Activated B cell treated with CpG ODN at 0.5 μM for 24 hours (primary cell): ENCODE data around the gene EEIG1. TPM values are rescaled to one million over a fixed set of nuclear protein-coding genes. Genes with fewer than 3 reads are reported as not detected.

Experiments used
- ATAC-seq: fragments of 200-7000 bp; cut with Tn5 transposase; one replicate; pipeline ENCODE4 v1.10.0; 2021; ENCODE audit warnings: low read depth, mild to moderate bottlenecking, moderate library complexity
- CTCF ChIA-PET: fragments of 350-600 bp; sonication (Branson Sonifier 250); formaldehyde crosslinking; loops from one replicate; lab custom pipeline; 2021; ENCODE audit warnings: antibody characterized with exemption; lab: Charles Lee
- POLR2A ChIA-PET: fragments of 350-600 bp; sonication (Branson Sonifier 250); formaldehyde crosslinking; loops from one replicate; lab custom pipeline; 2021; ENCODE audit warnings: antibody characterized with exemption; lab: Charles Lee
- DNase-seq: peaks from one replicate; pipeline ENCODE4 v3.0.0; 2022
- H3K27ac Mint-ChIP-seq: one replicate; pipeline ENCODE4 v1.8.0; 2020; ENCODE audit warnings: mixed read lengths
- H3K27me3 Mint-ChIP-seq: one replicate; pipeline ENCODE4 v1.8.0; 2021; ENCODE audit warnings: mixed read lengths
- H3K36me3 Mint-ChIP-seq: one replicate; pipeline ENCODE4 v1.8.0; 2021; ENCODE audit warnings: low read depth, mixed read lengths
- H3K4me1 Mint-ChIP-seq: one replicate; pipeline ENCODE4 v1.8.0; 2021; ENCODE audit warnings: mixed read lengths
- H3K4me3 Mint-ChIP-seq: one replicate; pipeline ENCODE4 v1.8.0; 2020; ENCODE audit warnings: mild to moderate bottlenecking, mixed read lengths
- H3K9me3 Mint-ChIP-seq: one replicate; pipeline ENCODE4 v1.8.0; 2020; ENCODE audit warnings: mixed read lengths
- CTCF ChIP-seq: fragments of 200-600 bp; IDR thresholded peaks from one replicate; pipeline ENCODE4 v1.8.0; 2022; ENCODE audit warnings: antibody characterized with exemption, mild to moderate bottlenecking
- intact Hi-C: fragments of 100-400 bp; cut with micrococcal nuclease; formaldehyde crosslinking; loops from one replicate; pipeline ENCODE4 v1.15.1; 2024
- total RNA-seq: library from RNA; stranded (reverse); gene quantifications from 2 replicates; pipeline ENCODE4 v1.2.3, GENCODE V29; 2022

EEIG1 gene
- total RNA-seq, 1 donor from 2014 or later: 88.1 TPM

GRCh38 chr9:127937388-127938297 lies 43.1 kb downstream of the EEIG1 start, which contains the start of gene DPM2:
TSS of gene DPM2 (minus strand) at chr9:127937854. CDS start at chr9:127937820, 34 bp downstream.
- Mint-ChIP-seq H3K36me3 (peaks cover 51% of the 10 kb centered on the region), H3K4me1 (peaks cover 37% of the 10 kb centered on the region), H3K9me3 (no peaks in the 10 kb centered on the region), H3K27me3 (no peaks in the 10 kb centered on the region), H3K27ac (peak within 1 kb of the TSS; percentile 94), H3K4me3 (peak within 1 kb of the TSS; percentile 94)
- peak; percentile 96 for ATAC-seq
- peak; percentile 82 for DNase-seq
- intact Hi-C loops: loop anchor here (1.0 kb wide), 1 partner anchor 20 kb away; the partner anchor contains the start of gene ST6GALNAC4
- ChIA-PET POLR2A (interaction anchor here (0.5 to 1.6 kb wide), 12 partner anchors 14 to 438 kb away, joined by 3 to 8 read pairs (median 4); partner anchors contain the start of genes EEIG1, PTGES2 and SLC25A25), CTCF (interaction anchor here (0.6 to 1.0 kb wide), 2 partner anchors 16 to 451 kb away, joined by 4 to 6 read pairs; no protein-coding TSS in a partner anchor)
- TF ChIP-seq CTCF: no peak

GRCh38 chr9:127937056-127937387 lies 43.8 kb downstream of the EEIG1 start:
- H3K36me3 Mint-ChIP-seq: peaks cover 46% of the 10 kb centered on the region
- H3K27me3 Mint-ChIP-seq: no peaks in the 10 kb centered on the region
- ATAC-seq: no peak
- CTCF ChIA-PET: interaction anchor here (0.6 to 1.0 kb wide), 2 partner anchors 16 to 450 kb away, joined by 4 to 6 read pairs; no protein-coding TSS in a partner anchor
- peaks cover 36% of the 10 kb centered on the region for H3K4me1 Mint-ChIP-seq
- no peak for DNase-seq
- H3K4me3 Mint-ChIP-seq: peak overlapping the region; percentile 94
- no peak for TF ChIP-seq CTCF
- POLR2A ChIA-PET: interaction anchor here (0.7 to 1.6 kb wide), 9 partner anchors 13 to 191 kb away, joined by 3 to 7 read pairs (median 4); partner anchors contain the start of genes EEIG1, PTGES2 and SLC25A25
- peak overlapping the region; percentile 94 for H3K27ac Mint-ChIP-seq
- intact Hi-C loops: loop anchor here (1.0 kb wide), 1 partner anchor 20 kb away; the partner anchor contains the start of gene ST6GALNAC4
- H3K9me3 Mint-ChIP-seq: no peaks in the 10 kb centered on the region

GRCh38 chr9:127936347-127936852 lies 44.4 kb downstream of the EEIG1 start:
- intact Hi-C loops: no loop called here
- H3K27ac Mint-ChIP-seq: no peak overlapping the region
- no peak for TF ChIP-seq CTCF
- no peaks in the 10 kb centered on the region for H3K9me3 Mint-ChIP-seq
- peaks cover 40% of the 10 kb centered on the region for H3K4me1 Mint-ChIP-seq
- ATAC-seq (no peak), DNase-seq (no peak)
- ChIA-PET POLR2A (interaction anchor here (0.9 to 1.6 kb wide), 5 partner anchors 19 to 191 kb away, joined by 3 to 7 read pairs (median 5); partner anchors contain the start of genes EEIG1 and PTGES2), CTCF (no interaction called here)
- H3K4me3 Mint-ChIP-seq: peak overlapping the region; percentile 94
- H3K36me3 Mint-ChIP-seq: peaks cover 41% of the 10 kb centered on the region
- no peaks in the 10 kb centered on the region for H3K27me3 Mint-ChIP-seq

- POLR2A ChIA-PET: interaction anchor here (0.5 kb wide), 1 partner anchor 19 kb away, joined by 3 read pairs; the partner anchor contains the start of gene ST6GALNAC4
- ATAC-seq: no peak
- no peak for DNase-seq
- Mint-ChIP-seq H3K36me3 (peaks cover 40% of the 10 kb centered on the region), H3K9me3 (no peaks in the 10 kb centered on the region), H3K4me1 (peaks cover 46% of the 10 kb centered on the region), H3K4me3 (peak overlapping the region; percentile 94), H3K27ac (no peak overlapping the region), H3K27me3 (no peaks in the 10 kb centered on the region)
- no peak for TF ChIP-seq CTCF
- intact Hi-C loops: no loop called here
- CTCF ChIA-PET: no interaction called here
Observed at GRCh38 chr9:127935765-127936221, 45.0 kb downstream of the EEIG1 start.
